WTC11 (cell line): ENCODE data around the gene ANKRD36.
"Not testable (repeated sequence)": the region's sequence is repeated elsewhere in the genome, so short reads cannot be mapped to it uniquely, and the experiment has no call there.

Experiments used
- CTCF ChIP-seq: fragments of 200-600 bp; IDR thresholded peaks from 2 replicates; pipeline ENCODE4 v1.8.0; 2022; ENCODE audit warnings: antibody characterized with exemption
- JUN ChIP-seq: sonication (generic); formaldehyde crosslinking; IDR thresholded peaks from 2 replicates; pipeline ENCODE4 v1.8.0; 2023; ENCODE audit warnings: mild to moderate bottlenecking, missing genetic modification reagents
- MAX ChIP-seq: sonication (generic); formaldehyde crosslinking; IDR thresholded peaks from 2 replicates; pipeline ENCODE4 v1.8.0; 2022; ENCODE audit warnings: mild to moderate bottlenecking, missing genetic modification reagents
- TF ChIP-seq, protein P1 (sequence below): sonication (generic); formaldehyde crosslinking; IDR thresholded peaks from 2 replicates; pipeline ENCODE4 v1.8.0; 2022; ENCODE audit warnings: mild to moderate bottlenecking, missing genetic modification reagents
- TF ChIP-seq, protein P2 (sequence below): sonication (generic); formaldehyde crosslinking; IDR thresholded peaks from 2 replicates; pipeline ENCODE4 v1.8.1; 2022; ENCODE audit warnings: mild to moderate bottlenecking, missing genetic modification reagents, moderate library complexity, borderline replicate concordance

- not testable (repeated sequence) for TF ChIP-seq CTCF; JUN (CRISPR knock-in tag); MAX
- TF ChIP-seq, protein P1, sequence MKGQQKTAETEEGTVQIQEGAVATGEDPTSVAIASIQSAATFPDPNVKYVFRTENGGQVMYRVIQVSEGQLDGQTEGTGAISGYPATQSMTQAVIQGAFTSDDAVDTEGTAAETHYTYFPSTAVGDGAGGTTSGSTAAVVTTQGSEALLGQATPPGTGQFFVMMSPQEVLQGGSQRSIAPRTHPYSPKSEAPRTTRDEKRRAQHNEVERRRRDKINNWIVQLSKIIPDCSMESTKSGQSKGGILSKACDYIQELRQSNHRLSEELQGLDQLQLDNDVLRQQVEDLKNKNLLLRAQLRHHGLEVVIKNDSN, result not testable (repeated sequence)
- TF ChIP-seq, protein P2, sequence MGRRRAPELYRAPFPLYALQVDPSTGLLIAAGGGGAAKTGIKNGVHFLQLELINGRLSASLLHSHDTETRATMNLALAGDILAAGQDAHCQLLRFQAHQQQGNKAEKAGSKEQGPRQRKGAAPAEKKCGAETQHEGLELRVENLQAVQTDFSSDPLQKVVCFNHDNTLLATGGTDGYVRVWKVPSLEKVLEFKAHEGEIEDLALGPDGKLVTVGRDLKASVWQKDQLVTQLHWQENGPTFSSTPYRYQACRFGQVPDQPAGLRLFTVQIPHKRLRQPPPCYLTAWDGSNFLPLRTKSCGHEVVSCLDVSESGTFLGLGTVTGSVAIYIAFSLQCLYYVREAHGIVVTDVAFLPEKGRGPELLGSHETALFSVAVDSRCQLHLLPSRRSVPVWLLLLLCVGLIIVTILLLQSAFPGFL, result not testable (repeated sequence)
Measured at GRCh38 chr2:97268075-97268591, 155.2 kb downstream of the ANKRD36 start.
